Uterus (tissue), 4 donors: ENCODE data around the gene FCHSD2. TPM values are rescaled to one million over a fixed set of nuclear protein-coding genes. Genes with fewer than 3 reads are reported as not detected.

Source experiments
- DNase-seq, 2 donors: peaks; one replicate each; pipeline ENCODE4 v3.0.0-alpha.2; 2019 to 2020
- H3K27ac ChIP-seq, 2 donors: fragments of 200-600 bp; sonication (generic); 1 replicate in 1 of 2; 2 replicates in 1 of 2; pipeline ENCODE4 v1.5.1; 2016 to 2018
- H3K27me3 ChIP-seq, 2 donors: fragments of 200-600 bp; sonication (generic); one replicate each; pipeline ENCODE4 v1.5.1; 2018 to 2019; ENCODE audit warnings: control low read depth in 1 of 2
- H3K36me3 ChIP-seq, 2 donors: fragments of 200-600 bp; sonication (generic); one replicate each; pipeline ENCODE4 v1.5.1; 2019; ENCODE audit warnings: control low read depth in 1 of 2
- H3K4me1 ChIP-seq, 2 donors: fragments of 200-600 bp; sonication (generic); one replicate each; pipeline ENCODE4 v1.5.1; 2018 to 2019; ENCODE audit warnings: control low read depth in 1 of 2
- H3K4me3 ChIP-seq, 2 donors: fragments of 200-600 bp; sonication (generic); 1 replicate in 1 of 2; 2 replicates in 1 of 2; pipeline ENCODE4 v1.5.1; 2018 to 2019; ENCODE audit warnings: mild to moderate bottlenecking in 1 of 2
- H3K9me3 ChIP-seq, 2 donors: fragments of 200-600 bp; sonication (generic); one replicate each; pipeline ENCODE4 v1.5.1; 2019; ENCODE audit warnings: control low read depth in 1 of 2
- POLR2A ChIP-seq, 2 donors: fragments of 450-650 bp; IDR thresholded peaks; one replicate each; pipeline ENCODE4 v1.6.1; 2016; ENCODE audit warnings: antibody characterized with exemption in 2 of 2, mild to moderate bottlenecking in 1 of 2, moderate library complexity in 1 of 2
- intact Hi-C: fragments of 100-400 bp; cut with DNase I; formaldehyde crosslinking; loops from one replicate; pipeline ENCODE4 v1.15.1; 2023; ENCODE audit warnings: low total_unique reads
- total RNA-seq, 4 donors: library from RNA; depleted of rRNA in 3 of 4; stranded (reverse); fragments of >200 nt in 3 of 4; gene quantifications; one replicate each; pipeline versions ENCODE4 v1.1.0 to v1.2.4, GENCODE V29; 2014 to 2023
- TF ChIP-seq, protein P1 (sequence below), 4 experiments: fragments of 200-600 bp in 2 of 4; fragments of 450-650 bp in 2 of 4; sonication (generic) in 2 of 4; IDR thresholded peaks; one replicate each; pipeline ENCODE4 v1.5.1; 2016 to 2019; ENCODE audit warnings: antibody characterized with exemption in 4 of 4, mild to moderate bottlenecking in 2 of 4, moderate library complexity in 1 of 4
- donor health status: DM: yes; HTN: yes; CAD: no.

The FCHSD2 gene
- total RNA-seq, 4 donors from 2014 or later: 13.6 to 73.9 (median 27.7) TPM

DNA sequence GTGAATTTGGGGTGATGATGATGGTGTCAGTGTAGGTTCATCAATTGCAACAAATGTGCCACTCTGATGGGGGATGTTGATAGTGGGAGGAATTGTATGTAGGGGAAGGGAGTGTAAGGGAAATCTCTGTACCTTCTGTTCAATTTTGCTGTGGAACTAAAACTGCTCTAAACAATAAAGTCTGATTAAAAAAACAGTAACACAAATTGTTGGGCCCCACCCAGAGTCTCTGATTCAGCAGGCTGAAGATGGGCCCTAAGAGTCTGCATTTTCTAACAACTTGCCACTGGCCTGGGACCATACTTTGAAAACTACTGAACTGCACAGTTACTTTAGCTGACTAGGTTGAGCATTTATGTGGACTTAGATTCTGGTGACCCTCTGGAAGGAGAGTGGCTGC lies 214.7 kb downstream of the FCHSD2 start:
- TF ChIP-seq, protein P1, sequence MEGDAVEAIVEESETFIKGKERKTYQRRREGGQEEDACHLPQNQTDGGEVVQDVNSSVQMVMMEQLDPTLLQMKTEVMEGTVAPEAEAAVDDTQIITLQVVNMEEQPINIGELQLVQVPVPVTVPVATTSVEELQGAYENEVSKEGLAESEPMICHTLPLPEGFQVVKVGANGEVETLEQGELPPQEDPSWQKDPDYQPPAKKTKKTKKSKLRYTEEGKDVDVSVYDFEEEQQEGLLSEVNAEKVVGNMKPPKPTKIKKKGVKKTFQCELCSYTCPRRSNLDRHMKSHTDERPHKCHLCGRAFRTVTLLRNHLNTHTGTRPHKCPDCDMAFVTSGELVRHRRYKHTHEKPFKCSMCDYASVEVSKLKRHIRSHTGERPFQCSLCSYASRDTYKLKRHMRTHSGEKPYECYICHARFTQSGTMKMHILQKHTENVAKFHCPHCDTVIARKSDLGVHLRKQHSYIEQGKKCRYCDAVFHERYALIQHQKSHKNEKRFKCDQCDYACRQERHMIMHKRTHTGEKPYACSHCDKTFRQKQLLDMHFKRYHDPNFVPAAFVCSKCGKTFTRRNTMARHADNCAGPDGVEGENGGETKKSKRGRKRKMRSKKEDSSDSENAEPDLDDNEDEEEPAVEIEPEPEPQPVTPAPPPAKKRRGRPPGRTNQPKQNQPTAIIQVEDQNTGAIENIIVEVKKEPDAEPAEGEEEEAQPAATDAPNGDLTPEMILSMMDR (IDR thresholded peaks at IDR 0.05): no peak
- TF ChIP-seq POLR2A (IDR thresholded peaks at IDR 0.05): no peak
- no peak for DNase-seq
- H3K9me3 ChIP-seq: no peaks in the 10 kb centered on the region
- no peak overlapping the region for H3K27ac ChIP-seq
- H3K36me3 ChIP-seq: no peaks in the 10 kb centered on the region
- no peaks in the 10 kb centered on the region for H3K27me3 ChIP-seq
- H3K4me3 ChIP-seq: no peak overlapping the region
- no peaks in the 10 kb centered on the region for H3K4me1 ChIP-seq
- intact Hi-C loops: no loop called here

DNA sequence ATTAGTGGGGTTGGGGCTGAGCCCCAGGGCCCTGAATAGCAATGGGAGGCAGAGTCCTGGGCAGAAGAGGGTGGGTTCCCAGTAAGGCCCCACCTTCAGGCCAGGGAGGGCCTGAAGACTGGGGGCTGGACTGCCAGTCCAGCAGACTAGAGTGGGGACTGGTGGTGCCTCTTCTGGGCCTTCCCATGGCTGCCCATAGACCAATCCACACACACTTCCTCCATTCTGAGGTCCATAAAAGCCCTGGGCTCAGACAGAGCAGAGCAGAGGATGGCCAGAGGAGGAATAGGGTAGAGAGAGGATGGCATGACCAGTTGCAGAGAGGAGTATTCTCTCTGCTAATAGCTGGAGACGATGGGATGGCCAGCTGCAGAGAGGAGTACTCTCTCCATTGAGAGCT lies 216.0 kb downstream of the FCHSD2 start:
- H3K4me3 ChIP-seq: no peak overlapping the region
- no peaks in the 10 kb centered on the region for H3K36me3 ChIP-seq
- H3K27me3 ChIP-seq: no peaks in the 10 kb centered on the region
- intact Hi-C loops: no loop called here
- H3K4me1 ChIP-seq: peaks cover 0 to 8% of the 10 kb centered on the region in 2 donors
- DNase-seq: no peak
- no peaks in the 10 kb centered on the region for H3K9me3 ChIP-seq
- no peak overlapping the region for H3K27ac ChIP-seq
- TF ChIP-seq POLR2A (IDR thresholded peaks at IDR 0.05): no peak
- TF ChIP-seq, protein P1 (IDR thresholded peaks at IDR 0.05): no peak

DNA sequence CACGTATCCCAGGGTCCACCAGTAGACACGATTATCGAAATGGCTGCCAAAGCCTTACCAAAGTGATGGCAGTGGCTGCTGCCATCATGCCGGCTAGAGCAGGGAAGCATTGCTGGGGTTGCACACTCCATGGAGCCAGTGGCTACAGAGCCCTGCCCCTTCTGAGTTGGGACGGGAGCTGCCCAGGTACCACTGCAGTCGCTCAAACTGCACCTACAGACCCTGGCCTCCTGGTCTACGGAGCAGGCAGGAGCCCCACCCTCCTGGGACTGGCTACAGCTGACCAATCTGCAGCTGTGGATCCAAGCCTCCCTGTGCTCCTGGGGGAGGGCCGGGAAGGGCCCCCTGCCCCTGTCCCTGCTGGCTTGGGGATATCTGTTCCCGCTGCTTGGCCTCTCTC lies 216.5 kb downstream of the FCHSD2 start:
- no peaks in the 10 kb centered on the region for H3K36me3 ChIP-seq
- H3K27ac ChIP-seq: no peak overlapping the region
- H3K4me1 ChIP-seq: peaks cover 0 to 9% of the 10 kb centered on the region in 2 donors
- H3K4me3 ChIP-seq: no peak overlapping the region
- no peak for TF ChIP-seq POLR2A (IDR thresholded peaks at IDR 0.05)
- TF ChIP-seq, protein P1 (IDR thresholded peaks at IDR 0.05): no peak
- intact Hi-C loops: no loop called here
- no peaks in the 10 kb centered on the region for H3K9me3 ChIP-seq
- no peak for DNase-seq
- H3K27me3 ChIP-seq: no peaks in the 10 kb centered on the region

DNA sequence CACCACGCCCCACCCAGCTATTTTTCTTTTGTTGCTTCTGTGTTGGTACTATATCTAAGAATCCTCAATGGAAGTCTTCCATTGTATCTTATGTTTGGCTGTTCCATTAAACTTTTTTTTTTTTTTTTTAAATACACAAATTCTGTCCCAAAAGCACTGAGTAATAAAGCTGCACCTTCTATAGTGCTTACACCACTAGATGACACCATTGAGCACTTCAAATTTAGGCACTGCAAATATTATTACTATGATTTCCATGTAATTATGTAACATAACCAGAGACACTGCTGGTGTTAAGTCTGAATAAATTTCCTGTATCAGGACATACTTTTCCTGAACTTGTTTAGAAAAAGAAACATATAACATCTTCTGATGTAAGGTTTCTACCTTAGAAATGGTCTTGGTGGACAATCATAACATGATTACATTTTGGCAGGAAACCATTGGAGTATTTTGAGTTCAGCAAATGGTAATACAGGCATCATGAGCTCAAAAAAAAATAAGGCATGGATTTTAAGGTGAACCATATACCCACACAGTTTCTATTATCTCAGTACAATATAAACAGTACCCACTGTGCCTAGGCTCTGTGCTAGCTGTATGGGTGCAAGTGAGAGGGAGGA lies 217.4 kb downstream of the FCHSD2 start:
- H3K4me3 ChIP-seq: no peak overlapping the region
- no peak for DNase-seq
- peaks cover 0 to 9% of the 10 kb centered on the region in 2 donors for H3K4me1 ChIP-seq
- intact Hi-C loops: no loop called here
- no peaks in the 10 kb centered on the region for H3K27me3 ChIP-seq
- TF ChIP-seq POLR2A (IDR thresholded peaks at IDR 0.05): no peak
- TF ChIP-seq, protein P1 (IDR thresholded peaks at IDR 0.05): peak; percentile 25 to 47 (median 38)
- H3K27ac ChIP-seq: no peak overlapping the region
- H3K36me3 ChIP-seq: no peaks in the 10 kb centered on the region
- no peaks in the 10 kb centered on the region for H3K9me3 ChIP-seq

DNA sequence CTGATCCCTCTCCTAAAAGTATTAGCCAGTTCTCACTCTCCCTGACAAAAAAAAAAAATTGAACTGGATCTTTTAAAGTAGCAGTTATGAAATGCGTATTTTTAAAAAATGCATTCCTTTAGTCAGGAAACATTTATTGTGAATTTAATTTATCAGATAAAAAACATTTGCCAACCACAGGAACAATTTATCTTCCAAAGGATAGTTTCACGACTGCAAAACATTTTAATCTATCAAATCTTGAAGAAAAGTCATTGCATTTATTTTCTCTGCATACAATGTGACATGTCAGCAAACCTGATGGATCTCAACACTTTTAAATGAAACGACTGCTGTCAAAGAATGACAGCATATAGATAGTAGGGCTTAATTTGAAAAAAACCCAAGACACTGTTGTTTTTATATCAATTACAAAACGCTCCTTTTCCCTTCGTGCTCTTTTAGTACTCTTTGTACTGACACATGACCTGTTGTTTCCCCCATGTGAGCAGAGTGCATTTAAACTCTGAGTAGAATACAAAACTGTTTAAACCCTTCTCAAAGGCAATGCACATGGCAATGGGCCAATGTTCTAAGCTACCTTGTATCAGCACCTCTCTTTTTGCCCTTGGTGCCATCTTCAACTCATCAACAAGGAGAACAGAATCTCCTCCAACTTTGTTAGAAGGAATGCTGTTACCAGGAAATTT lies 220.9 kb downstream of the FCHSD2 start:
- Histone ChIP-seq H3K36me3 (no peaks in the 10 kb centered on the region), H3K4me1 (peaks cover 0 to 9% of the 10 kb centered on the region in 2 donors), H3K9me3 (no peaks in the 10 kb centered on the region), H3K27ac (no peak overlapping the region), H3K27me3 (no peaks in the 10 kb centered on the region), H3K4me3 (no peak overlapping the region)
- intact Hi-C loops: no loop called here
- DNase-seq: no peak
- TF ChIP-seq POLR2A (IDR thresholded peaks at IDR 0.05): no peak
- TF ChIP-seq, protein P1 (IDR thresholded peaks at IDR 0.05): no peak
